HL-60/S4 treated with retinoic acid at 250 ng/mL for 4 days and 3 days (cell line): ENCODE measurements around the gene BEND7.

Experiments used
- in situ Hi-C: fragments of 300-500 bp; cut with MboI; formaldehyde crosslinking; loops from 2 replicates; pipeline ENCODE4 v1.7.0; 2022; ENCODE audit warnings: low sequenced_read_pairs

Gene BEND7

GRCh38 chr10:13525663-13526062 is 3.2 kb downstream of the BEND7 start:
- in situ Hi-C loops, result no loop called here

DNA sequence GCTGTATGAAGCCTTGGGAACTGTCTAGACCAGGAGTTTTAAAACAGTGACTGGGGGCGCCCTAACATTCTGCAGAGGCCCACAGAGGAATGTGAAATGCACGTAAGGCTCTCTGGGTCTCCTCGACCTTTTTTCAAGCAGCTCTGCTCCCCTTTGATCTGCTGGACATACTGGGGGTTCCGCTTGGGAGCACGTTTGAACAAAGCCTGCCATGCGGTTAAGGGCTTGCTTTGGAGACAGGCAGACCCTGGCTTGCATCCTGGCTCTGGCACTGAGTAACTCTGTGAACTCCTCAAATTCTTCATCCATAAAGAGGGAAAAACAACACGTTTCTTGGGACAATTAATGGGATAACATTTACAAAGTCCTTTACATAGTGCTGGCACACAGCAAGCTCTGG is 7.8 kb downstream of the BEND7 start:
- in situ Hi-C loops, result no loop called here

GRCh38 chr10:13520194-13520593 is 8.6 kb downstream of the BEND7 start:
- in situ Hi-C loops, result no loop called here

DNA sequence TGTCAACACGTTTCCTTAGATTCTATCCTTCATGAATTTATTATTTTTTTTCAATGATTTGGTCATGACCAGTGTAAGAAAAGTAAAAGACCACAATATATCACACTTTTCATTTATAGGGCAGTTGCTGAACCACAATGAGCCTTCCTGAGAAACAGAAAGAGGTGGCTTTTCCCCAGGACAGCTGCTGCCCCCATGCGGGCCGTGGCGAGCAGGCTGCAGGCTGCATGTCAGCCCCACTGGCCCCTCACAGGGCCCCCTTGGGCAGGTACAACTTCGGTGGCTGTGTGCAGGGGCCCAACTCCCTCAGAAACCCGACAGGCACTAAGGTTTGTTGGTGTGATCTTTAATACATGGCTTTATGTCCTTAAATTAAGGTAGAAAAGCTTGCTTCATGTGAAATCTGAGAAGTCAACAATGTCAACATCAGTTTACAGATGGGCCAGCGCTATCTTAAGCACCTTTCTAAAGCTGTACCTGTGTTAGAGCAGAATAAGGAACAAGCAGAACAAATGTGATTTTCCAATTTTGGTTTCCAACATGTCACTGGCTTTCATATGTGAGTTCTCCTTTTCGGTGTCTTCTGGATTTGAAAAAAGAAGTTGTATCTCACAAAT is 10.6 kb downstream of the BEND7 start:
- in situ Hi-C loops, result no loop called here

DNA sequence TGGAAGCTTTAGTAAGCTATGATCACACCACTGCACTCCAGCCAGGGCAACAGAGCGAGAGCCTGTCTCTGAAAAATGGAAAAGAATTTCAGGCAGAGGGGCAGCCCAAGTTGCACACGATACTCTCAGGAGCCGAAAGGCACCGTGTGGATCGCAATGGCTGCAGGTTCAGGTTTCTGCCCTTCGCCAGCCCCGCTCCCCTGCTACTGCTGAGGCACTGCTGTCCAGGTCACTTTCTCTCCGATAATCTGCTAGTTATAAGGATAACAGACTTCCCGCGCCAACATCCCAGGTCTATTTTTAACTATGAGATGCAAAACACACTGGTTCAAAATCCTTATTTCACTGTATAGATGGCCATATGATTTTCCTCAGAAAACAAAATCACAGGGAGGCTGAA is 11.1 kb downstream of the BEND7 start:
- in situ Hi-C loops, result no loop called here

DNA sequence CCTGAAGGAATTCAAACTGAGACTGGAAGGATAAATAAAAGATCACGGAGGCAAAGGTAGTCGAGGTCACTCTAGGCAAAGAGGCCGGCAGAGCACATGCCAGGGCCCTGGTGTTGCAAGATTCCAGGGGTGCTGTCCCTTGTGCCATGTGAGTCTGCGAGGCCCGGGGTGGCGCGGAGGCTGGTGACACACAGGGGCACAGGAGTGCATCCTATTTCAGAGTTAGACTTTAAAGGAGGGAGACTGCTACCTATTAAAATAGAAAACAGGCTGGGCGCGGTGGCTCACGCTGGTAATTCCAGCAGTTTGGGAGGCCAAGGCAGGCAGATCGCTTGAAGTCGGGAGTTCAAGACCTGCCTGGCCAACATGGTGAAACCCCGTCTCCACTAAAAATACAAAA is 12.6 kb downstream of the BEND7 start:
- in situ Hi-C loops, result no loop called here

DNA sequence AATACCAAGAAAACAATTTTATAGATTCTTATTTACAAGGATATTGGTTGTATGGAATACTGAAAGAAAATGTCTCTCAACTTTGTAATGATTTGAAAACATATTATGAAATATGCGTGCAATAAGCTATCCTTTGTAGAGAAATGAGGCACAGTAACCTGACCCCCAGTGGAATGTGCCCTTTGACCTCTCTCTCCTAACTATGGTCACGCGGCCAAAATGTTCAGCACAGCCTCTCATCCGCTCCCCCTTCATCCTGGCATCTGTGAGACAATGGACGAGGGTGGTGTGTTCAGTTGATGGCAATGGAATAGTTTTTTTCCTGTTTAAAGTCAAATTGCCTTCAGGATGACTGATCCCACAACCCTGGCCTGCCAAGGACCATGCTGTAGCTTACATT is 13.3 kb downstream of the BEND7 start:
- in situ Hi-C loops, result no loop called here

- in situ Hi-C loops, result no loop called here
Observed at GRCh38 chr10:13514296-13514695, 14.5 kb downstream of the BEND7 start.

GRCh38 chr10:13512564-13512963 is 16.2 kb downstream of the BEND7 start:
- in situ Hi-C loops, result no loop called here

DNA sequence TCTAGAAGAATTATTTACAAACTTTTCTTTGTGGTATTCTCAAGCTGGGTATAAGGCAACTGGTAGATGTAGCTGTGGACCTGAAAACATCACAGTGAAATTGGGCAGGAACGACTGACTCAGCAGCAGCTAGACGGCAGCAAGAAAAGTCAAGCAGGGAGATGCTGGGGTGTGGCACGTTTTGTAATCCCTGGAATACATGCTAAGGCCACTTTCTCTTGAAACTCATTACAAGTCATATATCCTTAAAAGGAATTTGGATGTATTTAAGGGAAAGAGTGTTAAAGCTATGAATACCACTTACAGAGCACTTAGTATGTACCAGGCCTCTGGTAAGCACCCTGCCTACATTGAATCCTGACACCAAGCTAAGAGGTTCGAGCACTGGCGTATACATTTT is 17.4 kb downstream of the BEND7 start:
- in situ Hi-C loops, result no loop called here

DNA sequence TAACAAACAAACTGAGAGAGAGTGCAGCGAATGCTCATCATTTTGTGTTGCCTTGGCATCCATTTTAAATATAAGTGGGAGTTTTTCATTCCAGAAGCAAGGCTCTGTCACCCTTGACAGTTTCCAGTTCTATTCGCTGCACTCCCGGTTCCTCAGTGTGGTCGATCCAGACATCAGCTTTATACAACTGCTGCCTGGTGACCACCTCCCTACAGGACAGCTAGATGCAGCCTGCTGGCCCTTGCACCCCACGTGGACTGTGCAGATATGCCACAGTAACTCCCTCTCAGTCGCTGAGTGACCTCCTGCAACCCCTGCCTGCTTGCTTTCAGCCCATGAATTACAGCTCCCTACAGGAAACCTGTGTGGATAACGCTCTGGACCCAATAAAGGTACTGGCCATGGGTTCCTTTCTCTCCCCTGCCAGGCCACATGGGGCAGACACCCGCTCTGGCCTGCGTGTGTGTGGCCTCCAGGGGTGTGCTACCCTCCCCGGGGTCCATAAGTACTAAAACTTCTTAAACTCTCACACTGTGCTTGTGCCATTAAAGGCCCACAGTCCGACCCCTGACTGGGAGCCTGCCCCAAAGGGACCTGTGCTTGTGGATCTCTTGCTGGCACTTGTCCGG is 23.6 kb downstream of the BEND7 start:
- in situ Hi-C loops, result no loop called here

GRCh38 chr10:13503745-13504463 is 24.9 kb downstream of the BEND7 start:
- in situ Hi-C loops, result no loop called here

- in situ Hi-C loops, result no loop called here
Observed at GRCh38 chr10:13502380-13502779, 26.4 kb downstream of the BEND7 start.

DNA sequence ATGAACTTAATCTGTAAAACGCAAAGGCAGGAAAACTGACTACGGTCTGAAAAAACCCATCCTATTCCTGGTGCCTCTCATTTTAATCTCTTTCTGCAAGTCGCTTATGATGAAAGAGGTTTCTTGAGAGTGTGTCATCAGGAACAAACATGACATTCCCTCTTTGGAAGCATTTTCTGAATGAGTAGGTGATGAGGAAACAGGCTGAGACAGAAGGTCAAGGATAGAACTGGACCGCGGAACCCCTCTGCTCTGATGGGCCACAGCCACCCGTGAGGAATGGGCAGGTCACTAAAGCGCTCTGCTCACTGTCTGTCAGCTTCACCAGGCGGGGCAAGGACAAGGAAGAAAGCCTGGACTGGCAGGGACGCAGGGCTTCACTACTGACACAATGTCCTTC is 28.6 kb downstream of the BEND7 start:
- in situ Hi-C loops, result no loop called here

DNA sequence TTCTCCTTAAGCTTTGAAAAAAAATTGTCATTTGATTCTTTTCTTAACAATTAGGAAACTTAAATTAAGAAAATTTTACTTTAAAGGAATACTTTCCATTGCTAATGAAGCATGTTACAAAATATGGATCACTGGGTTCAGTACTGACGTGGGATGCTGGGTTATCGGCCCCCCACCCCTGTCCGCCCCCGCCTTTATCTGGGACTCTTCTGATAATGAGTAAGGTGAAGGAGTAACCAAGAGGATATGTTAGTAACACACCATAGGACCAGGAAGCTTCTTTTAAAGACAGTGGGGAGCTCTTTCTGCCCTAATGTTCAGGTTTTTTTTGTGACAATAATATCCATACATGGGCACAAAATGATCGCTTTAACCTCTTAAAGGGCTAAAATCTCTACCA is 29.7 kb downstream of the BEND7 start:
- in situ Hi-C loops, result no loop called here

- in situ Hi-C loops, result no loop called here
Observed at GRCh38 chr10:13496931-13497330, 31.9 kb downstream of the BEND7 start.

- in situ Hi-C loops, result no loop called here
Observed at GRCh38 chr10:13496164-13496563, 32.6 kb downstream of the BEND7 start.

- in situ Hi-C loops, result no loop called here
Observed at GRCh38 chr10:13492493-13493180, 36.2 kb downstream of the BEND7 start.

GRCh38 chr10:13491747-13492360 is 37.0 kb downstream of the BEND7 start:
- in situ Hi-C loops, result no loop called here

- in situ Hi-C loops, result no loop called here
Observed at GRCh38 chr10:13490503-13490902, 38.3 kb downstream of the BEND7 start.

DNA sequence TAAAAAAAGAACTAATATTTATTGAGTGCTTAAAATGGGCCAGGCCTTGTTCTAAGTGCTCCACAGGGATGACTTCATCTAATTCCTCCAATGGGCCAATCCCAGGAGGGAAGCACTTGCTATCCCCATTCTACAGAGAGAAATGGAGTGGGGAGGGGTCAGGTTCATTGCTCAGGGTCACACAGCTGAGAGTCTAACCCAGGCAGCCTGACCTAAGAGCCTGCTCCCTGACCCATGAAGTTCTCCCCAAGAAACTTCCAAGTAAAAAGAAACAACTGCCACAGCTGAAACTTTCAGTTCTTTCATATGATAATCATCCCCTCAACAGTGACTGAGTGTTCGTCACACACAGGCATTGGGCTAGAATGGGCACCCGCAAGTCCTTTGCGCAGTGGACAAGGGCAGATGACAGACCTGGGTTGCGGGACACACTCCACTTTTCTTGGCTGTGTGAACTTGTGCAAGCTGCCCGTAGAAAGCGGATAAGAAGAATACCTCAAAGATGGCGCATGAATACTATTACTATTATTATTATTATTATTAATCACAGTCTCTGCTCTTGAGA is 39.7 kb downstream of the BEND7 start:
- in situ Hi-C loops, result no loop called here
